Middle frontal gyrus (tissue), 1 donor: ENCODE measurements around the gene NFKBIL1.
"Not testable (repeated sequence)": the region's sequence is repeated elsewhere in the genome, so short reads cannot be mapped to it uniquely, and the experiment has no call there.

Experiments
- DNase-seq: peaks from one replicate; pipeline ENCODE4 v3.0.0-alpha.2; 2015; ENCODE audit warnings: low spot score; ENCODE audit errors: extremely low spot score

Gene NFKBIL1

GRCh38 chr6:31534521-31535040 is 12.8 kb upstream of the NFKBIL1 start:
- DNase-seq: no peak

GRCh38 chr6:31535538-31536324 is 11.7 kb upstream of the NFKBIL1 start:
- no peak for DNase-seq

GRCh38 chr6:31538805-31539400 is 8.5 kb upstream of the NFKBIL1 start:
- no peak for DNase-seq

GRCh38 chr6:31540640-31541039 is 6.8 kb upstream of the NFKBIL1 start:
- DNase-seq: no peak

- DNase-seq: no peak
Observed at GRCh38 chr6:31541059-31541657, 6.2 kb upstream of the NFKBIL1 start.

GRCh38 chr6:31541658-31542521 is 5.5 kb upstream of the NFKBIL1 start, which contains the start of gene DDX39B:
TSS of gene DDX39B (minus strand) at chr6:31542003. CDS start at chr6:31540532, 1,471 bp downstream.
- peak; percentile 98 for DNase-seq

GRCh38 chr6:31543639-31544038 is 3.8 kb upstream of the NFKBIL1 start:
- no peak for DNase-seq

GRCh38 chr6:31544676-31545075 is 2.7 kb upstream of the NFKBIL1 start:
- no peak for DNase-seq

- DNase-seq: no peak
Observed at GRCh38 chr6:31545291-31545690, 2.1 kb upstream of the NFKBIL1 start.

GRCh38 chr6:31546339-31546957 is 960 bp upstream of the NFKBIL1 start, which contains the start of gene ATP6V1G2:
TSS of gene ATP6V1G2 (minus strand) at chr6:31546608. CDS start at chr6:31546559, 49 bp downstream.
- DNase-seq: peak; percentile 83

GRCh38 chr6:31547727-31548543 is 527 bp downstream of the NFKBIL1 start:
- DNase-seq: no peak

- DNase-seq: no peak
Observed at GRCh38 chr6:31548544-31548873, 1.1 kb downstream of the NFKBIL1 start.

- DNase-seq: not testable (repeated sequence)
Observed at GRCh38 chr6:31551371-31551770, 4.0 kb downstream of the NFKBIL1 start.

- DNase-seq: no peak
Observed at GRCh38 chr6:31556307-31556706, 8.9 kb downstream of the NFKBIL1 start.

- no peak for DNase-seq
Observed at GRCh38 chr6:31557443-31558317, 10.3 kb downstream of the NFKBIL1 start.

GRCh38 chr6:31558318-31558625 is 10.9 kb downstream of the NFKBIL1 start:
- DNase-seq: no peak

GRCh38 chr6:31558631-31559500 is 11.5 kb downstream of the NFKBIL1 start:
- DNase-seq: no peak

GRCh38 chr6:31559606-31559957 is 12.2 kb downstream of the NFKBIL1 start:
- no peak for DNase-seq
